Gastrocnemius medialis (tissue), 4 donors: ENCODE results near the gene NTM. TPM values are rescaled to one million over a fixed set of nuclear protein-coding genes. Genes with fewer than 3 reads are reported as not detected.
A peak's percentile ranks its signal among the peaks of the same experiment; 100 is the strongest.

Experiments used
- ATAC-seq, 2 donors: fragments of 150-250 bp; one replicate each; pipeline ENCODE4 v1.9.1; 2016
- DNase-seq, 2 donors: peaks; one replicate each; pipeline ENCODE4 v3.0.0-alpha.2; 2019
- H3K27ac ChIP-seq, 4 donors: fragments of 200-600 bp; sonication (generic); 1 replicate in 1 of 4; 2 replicates in 3 of 4; pipeline ENCODE4 v1.5.1; 2016 to 2018; ENCODE audit warnings: mild to moderate bottlenecking in 2 of 4, moderate library complexity in 1 of 4
- H3K27me3 ChIP-seq, 3 donors: fragments of 200-600 bp; sonication (generic) in 2 of 3; 1 replicate in 1 of 3; 2 replicates in 2 of 3; pipeline versions ENCODE4 v1.5.1 to v1.6.0; 2016 to 2019; ENCODE audit warnings: mild to moderate bottlenecking in 1 of 3, moderate library complexity in 1 of 3
- H3K36me3 ChIP-seq, 2 donors: fragments of 200-600 bp; sonication (generic) in 1 of 2; one replicate each; pipeline ENCODE4 v1.5.1; 2017 to 2018
- H3K4me1 ChIP-seq, 2 donors: fragments of 200-600 bp; sonication (generic) in 1 of 2; one replicate each; pipeline ENCODE4 v1.5.1; 2016 to 2017; ENCODE audit warnings: mild to moderate bottlenecking in 2 of 2
- H3K4me3 ChIP-seq, 4 donors: fragments of 200-600 bp; sonication (generic) in 3 of 4; 1 replicate in 1 of 4; 2 replicates in 3 of 4; pipeline ENCODE4 v1.5.1; 2016 to 2019; ENCODE audit warnings: mild to moderate bottlenecking in 2 of 4
- H3K9me3 ChIP-seq, 3 donors: fragments of 200-600 bp; sonication (generic) in 2 of 3; 1 replicate in 1 of 3; 2 replicates in 2 of 3; pipeline ENCODE4 v1.5.1; 2016 to 2019
- POLR2A ChIP-seq, 2 donors: fragments of 450-650 bp; IDR thresholded peaks; one replicate each; pipeline ENCODE4 v1.6.1; 2017; ENCODE audit warnings: antibody characterized with exemption in 2 of 2, mild to moderate bottlenecking in 2 of 2, moderate library complexity in 2 of 2
- in situ Hi-C, 4 donors: fragments of 200-750 bp; cut with MboI; loops; one replicate each; pipeline versions ENCODE4 v1.15.0 to v1.8.0; 2017; ENCODE audit warnings: low sequenced_read_pairs in 4 of 4
- intact Hi-C: fragments of 100-400 bp; cut with DNase I; formaldehyde crosslinking; loops from one replicate; pipeline ENCODE4 v1.15.1; 2023; ENCODE audit warnings: low total_unique reads
- total RNA-seq, 4 donors: library from RNA; depleted of rRNA; stranded (reverse); fragments of >200 nt; gene quantifications; one replicate each; pipeline versions ENCODE4 v1.1.0 to v1.2.3, GENCODE V29; 2016
- TF ChIP-seq, protein P1 (sequence below), 5 experiments: fragments of 450-650 bp in 3 of 5; fragments of 200-600 bp in 2 of 5; sonication (generic) in 2 of 5; IDR thresholded peaks in 4 of 5; conservative IDR thresholded peaks in 1 of 5; 1 replicate in 4 of 5; 2 replicates in 1 of 5; pipeline ENCODE4 v1.5.1; 2016 to 2019; ENCODE audit warnings: antibody characterized with exemption in 5 of 5, mild to moderate bottlenecking in 3 of 5, moderate library complexity in 3 of 5

Gene NTM
- total RNA-seq, 4 donors from 2014 or later: 0.69 TPM; not detected in 3

DNA sequence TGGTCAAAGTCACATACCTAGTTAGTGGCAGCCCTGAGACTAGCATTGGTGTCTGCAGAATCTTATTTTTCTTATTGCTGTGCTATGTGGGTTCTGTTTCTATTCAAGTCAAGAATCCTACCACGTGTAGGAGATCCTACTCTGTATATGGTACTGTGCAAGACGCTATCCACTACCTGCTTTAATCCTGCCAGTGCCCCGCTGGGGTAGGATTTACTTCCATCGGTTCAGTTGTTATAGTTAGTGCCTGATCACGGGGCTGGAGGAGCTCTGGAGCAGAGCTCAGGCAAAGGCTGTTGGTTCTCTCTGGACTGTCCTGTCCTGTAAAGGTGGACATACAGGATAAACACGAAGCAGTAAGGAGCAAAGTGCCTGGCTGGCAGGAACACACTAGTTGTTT is 167.9 kb downstream of the NTM start:
- H3K36me3 ChIP-seq: no peaks in the 10 kb centered on the region
- no peaks in the 10 kb centered on the region for H3K9me3 ChIP-seq
- H3K4me3 ChIP-seq: no peak overlapping the region
- ATAC-seq: no peak
- no peak overlapping the region for H3K27ac ChIP-seq
- H3K27me3 ChIP-seq: peaks cover 0 to 3% (median 0%) of the 10 kb centered on the region in 3 donors
- DNase-seq: no peak
- intact Hi-C loops: no loop called here
- TF ChIP-seq, protein P1, sequence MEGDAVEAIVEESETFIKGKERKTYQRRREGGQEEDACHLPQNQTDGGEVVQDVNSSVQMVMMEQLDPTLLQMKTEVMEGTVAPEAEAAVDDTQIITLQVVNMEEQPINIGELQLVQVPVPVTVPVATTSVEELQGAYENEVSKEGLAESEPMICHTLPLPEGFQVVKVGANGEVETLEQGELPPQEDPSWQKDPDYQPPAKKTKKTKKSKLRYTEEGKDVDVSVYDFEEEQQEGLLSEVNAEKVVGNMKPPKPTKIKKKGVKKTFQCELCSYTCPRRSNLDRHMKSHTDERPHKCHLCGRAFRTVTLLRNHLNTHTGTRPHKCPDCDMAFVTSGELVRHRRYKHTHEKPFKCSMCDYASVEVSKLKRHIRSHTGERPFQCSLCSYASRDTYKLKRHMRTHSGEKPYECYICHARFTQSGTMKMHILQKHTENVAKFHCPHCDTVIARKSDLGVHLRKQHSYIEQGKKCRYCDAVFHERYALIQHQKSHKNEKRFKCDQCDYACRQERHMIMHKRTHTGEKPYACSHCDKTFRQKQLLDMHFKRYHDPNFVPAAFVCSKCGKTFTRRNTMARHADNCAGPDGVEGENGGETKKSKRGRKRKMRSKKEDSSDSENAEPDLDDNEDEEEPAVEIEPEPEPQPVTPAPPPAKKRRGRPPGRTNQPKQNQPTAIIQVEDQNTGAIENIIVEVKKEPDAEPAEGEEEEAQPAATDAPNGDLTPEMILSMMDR (IDR thresholded peaks at IDR 0.05 in 4 of 5, conservative IDR thresholded peaks at IDR 0.05 in 1 of 5): no peak
- no peak for TF ChIP-seq POLR2A (IDR thresholded peaks at IDR 0.05)
- no peaks in the 10 kb centered on the region for H3K4me1 ChIP-seq
- in situ Hi-C loops: no loop called here

DNA sequence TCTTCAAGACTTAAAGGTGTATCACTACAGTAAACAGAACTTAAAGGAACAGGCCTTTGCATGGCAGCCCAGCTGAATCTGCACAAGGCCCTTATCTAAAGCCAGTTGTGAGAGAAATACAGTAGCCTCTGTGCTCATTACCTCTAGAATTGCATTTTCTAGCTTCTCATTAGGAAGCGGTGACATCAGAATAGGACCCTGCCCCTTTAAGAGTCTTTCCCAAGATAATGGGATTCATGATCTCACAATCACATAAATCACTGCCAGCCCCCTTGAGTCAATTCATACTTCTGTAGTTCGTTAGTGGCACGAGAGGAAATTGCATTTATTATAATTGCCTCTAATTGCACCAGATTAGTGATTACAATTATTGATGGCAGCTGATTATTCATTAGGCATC is 170.3 kb downstream of the NTM start:
- no peak overlapping the region for H3K4me3 ChIP-seq
- DNase-seq (no peak), ATAC-seq (no peak)
- in situ Hi-C loops: no loop called here
- no peaks in the 10 kb centered on the region for H3K4me1 ChIP-seq
- peaks cover 0 to 3% (median 0%) of the 10 kb centered on the region in 3 donors for H3K27me3 ChIP-seq
- H3K27ac ChIP-seq: no peak overlapping the region
- H3K36me3 ChIP-seq: no peaks in the 10 kb centered on the region
- H3K9me3 ChIP-seq: no peaks in the 10 kb centered on the region
- intact Hi-C loops: no loop called here
- TF ChIP-seq, protein P1 (IDR thresholded peaks at IDR 0.05 in 4 of 5, conservative IDR thresholded peaks at IDR 0.05 in 1 of 5): no peak
- no peak for TF ChIP-seq POLR2A (IDR thresholded peaks at IDR 0.05)

DNA sequence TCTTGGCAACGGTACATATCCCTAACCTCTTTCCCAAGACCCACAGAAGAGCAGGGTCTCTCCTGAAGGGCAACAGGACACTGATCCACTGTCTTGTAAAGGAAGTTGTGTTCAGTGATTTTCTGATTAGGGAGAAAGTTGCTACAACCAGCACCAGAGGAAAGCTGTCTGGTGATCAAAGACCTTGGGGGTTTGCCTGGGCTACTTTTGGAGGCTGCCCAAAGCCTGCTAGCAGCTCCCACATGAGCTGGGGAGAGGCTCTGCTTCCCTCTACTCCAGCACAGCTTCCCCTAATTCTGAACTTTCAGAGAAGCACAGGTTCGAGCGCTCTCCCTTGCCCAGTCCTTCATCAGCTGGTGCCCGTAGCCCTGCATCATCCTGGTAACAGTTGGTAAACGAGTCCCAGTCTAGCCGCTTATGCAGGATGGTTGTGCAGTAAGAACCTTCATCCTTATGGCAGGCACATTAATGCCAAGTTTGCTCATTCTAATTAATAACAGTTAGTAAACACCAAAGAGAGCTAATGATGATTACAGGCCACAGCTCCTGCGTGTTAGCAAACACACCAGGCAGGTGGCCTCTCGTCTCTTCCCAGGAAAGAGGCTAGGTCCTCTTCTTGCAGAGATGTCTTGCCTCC is 173.1 kb downstream of the NTM start:
- in situ Hi-C loops (no loop called here), intact Hi-C loops (no loop called here)
- no peak for DNase-seq
- Histone ChIP-seq H3K27ac (no peak overlapping the region), H3K36me3 (no peaks in the 10 kb centered on the region), H3K27me3 (peaks cover 0 to under 1% (median 0%) of the 10 kb centered on the region in 3 donors), H3K9me3 (no peaks in the 10 kb centered on the region), H3K4me1 (peaks cover 0 to 3% of the 10 kb centered on the region in 2 donors), H3K4me3 (no peak overlapping the region)
- ATAC-seq: no peak
- TF ChIP-seq, protein P1 (IDR thresholded peaks at IDR 0.05 in 4 of 5, conservative IDR thresholded peaks at IDR 0.05 in 1 of 5): no peak
- no peak for TF ChIP-seq POLR2A (IDR thresholded peaks at IDR 0.05)

GRCh38 chr11:131544591-131544990 is 174.2 kb downstream of the NTM start:
- DNase-seq (no peak), ATAC-seq (no peak)
- Histone ChIP-seq H3K27me3 (no peaks in the 10 kb centered on the region), H3K4me3 (no peak overlapping the region), H3K27ac (no peak overlapping the region), H3K4me1 (peaks cover 0 to 3% of the 10 kb centered on the region in 2 donors), H3K9me3 (no peaks in the 10 kb centered on the region), H3K36me3 (no peaks in the 10 kb centered on the region)
- in situ Hi-C loops (no loop called here), intact Hi-C loops (no loop called here)
- TF ChIP-seq POLR2A (IDR thresholded peaks at IDR 0.05): no peak

DNA sequence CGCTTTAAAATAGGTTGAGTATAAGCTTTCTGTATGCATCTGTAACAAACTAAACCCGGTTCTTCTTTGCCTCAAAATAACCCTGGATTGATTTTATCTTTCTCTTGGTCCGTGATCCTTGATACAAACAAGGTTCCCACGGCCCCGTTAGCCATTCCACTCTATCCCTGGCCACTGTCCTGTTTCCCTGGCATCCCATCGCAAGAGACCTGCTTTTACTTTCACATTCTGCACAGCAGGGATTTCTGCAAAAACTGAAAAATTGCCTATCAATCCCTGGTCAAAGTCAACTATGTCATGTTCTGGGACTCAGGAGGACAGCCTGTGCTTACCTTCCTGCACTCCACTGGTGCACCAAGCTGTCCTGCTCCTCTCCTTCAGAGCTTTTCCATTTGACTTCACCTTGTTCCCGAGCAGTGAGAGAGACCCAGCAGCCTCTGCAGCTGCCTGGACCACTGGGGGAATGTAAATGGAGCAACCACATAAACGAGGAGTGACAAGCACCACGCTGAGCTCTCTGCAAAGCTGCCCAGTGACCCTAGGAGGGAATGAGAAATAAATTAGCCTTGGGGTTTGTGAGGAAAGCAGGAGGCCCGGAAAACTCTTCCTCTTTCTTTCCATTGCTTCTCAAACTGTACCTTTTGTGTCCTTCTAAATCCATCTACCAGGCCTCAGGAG is 175.9 kb downstream of the NTM start:
- no peaks in the 10 kb centered on the region for H3K9me3 ChIP-seq
- in situ Hi-C loops: no loop called here

More for the DNA sequence above, 175.9 kb downstream of the NTM start:
- Histone ChIP-seq H3K27ac (no peak overlapping the region), H3K4me3 (peak overlapping the region in 2 of 4 donors; percentile 8 to 30), H3K27me3 (no peaks in the 10 kb centered on the region), H3K36me3 (no peaks in the 10 kb centered on the region), H3K4me1 (peaks cover 0 to 3% of the 10 kb centered on the region in 2 donors)
- ATAC-seq (no peak), DNase-seq (no peak)
- intact Hi-C loops: no loop called here
- no peak for TF ChIP-seq POLR2A (IDR thresholded peaks at IDR 0.05)
- TF ChIP-seq, protein P1 (IDR thresholded peaks at IDR 0.05 in 4 of 5, conservative IDR thresholded peaks at IDR 0.05 in 1 of 5): no peak
